BE2C (cell line): ENCODE data around the gene PDSS2.
"Not testable (repeated sequence)": the region's sequence is repeated elsewhere in the genome, so short reads cannot be mapped to it uniquely, and the experiment has no call there.

Experiments
- DNase-seq: peaks from one replicate; pipeline ENCODE4 v3.0.0-alpha.2; 2020
- H3K27me3 ChIP-seq: fragments of 250-450 bp; sonication (Bioruptor Pico); 2 replicates; pipeline ENCODE4 v1.5.1; 2020; ENCODE audit warnings: mild to moderate bottlenecking
- H3K36me3 ChIP-seq: fragments of 250-450 bp; sonication (Bioruptor Pico); 2 replicates; pipeline ENCODE4 v1.5.1; 2020; ENCODE audit warnings: mild to moderate bottlenecking
- H3K4me1 ChIP-seq: fragments of 250-450 bp; sonication (Bioruptor Pico); 2 replicates; pipeline ENCODE4 v1.5.1; 2020
- H3K4me3 ChIP-seq: 2 replicates; pipeline ENCODE4 v1.5.1; 2011; ENCODE audit warnings: low read depth, low read length
- H3K9me3 ChIP-seq: fragments of 250-450 bp; sonication (Bioruptor Pico); 2 replicates; pipeline ENCODE4 v1.5.1; 2020
- TF ChIP-seq, protein P1 (sequence below): IDR thresholded peaks from 2 replicates; pipeline ENCODE4 v1.5.1; 2012; ENCODE audit warnings: mild to moderate bottlenecking, low read depth, low read length

The PDSS2 gene

DNA sequence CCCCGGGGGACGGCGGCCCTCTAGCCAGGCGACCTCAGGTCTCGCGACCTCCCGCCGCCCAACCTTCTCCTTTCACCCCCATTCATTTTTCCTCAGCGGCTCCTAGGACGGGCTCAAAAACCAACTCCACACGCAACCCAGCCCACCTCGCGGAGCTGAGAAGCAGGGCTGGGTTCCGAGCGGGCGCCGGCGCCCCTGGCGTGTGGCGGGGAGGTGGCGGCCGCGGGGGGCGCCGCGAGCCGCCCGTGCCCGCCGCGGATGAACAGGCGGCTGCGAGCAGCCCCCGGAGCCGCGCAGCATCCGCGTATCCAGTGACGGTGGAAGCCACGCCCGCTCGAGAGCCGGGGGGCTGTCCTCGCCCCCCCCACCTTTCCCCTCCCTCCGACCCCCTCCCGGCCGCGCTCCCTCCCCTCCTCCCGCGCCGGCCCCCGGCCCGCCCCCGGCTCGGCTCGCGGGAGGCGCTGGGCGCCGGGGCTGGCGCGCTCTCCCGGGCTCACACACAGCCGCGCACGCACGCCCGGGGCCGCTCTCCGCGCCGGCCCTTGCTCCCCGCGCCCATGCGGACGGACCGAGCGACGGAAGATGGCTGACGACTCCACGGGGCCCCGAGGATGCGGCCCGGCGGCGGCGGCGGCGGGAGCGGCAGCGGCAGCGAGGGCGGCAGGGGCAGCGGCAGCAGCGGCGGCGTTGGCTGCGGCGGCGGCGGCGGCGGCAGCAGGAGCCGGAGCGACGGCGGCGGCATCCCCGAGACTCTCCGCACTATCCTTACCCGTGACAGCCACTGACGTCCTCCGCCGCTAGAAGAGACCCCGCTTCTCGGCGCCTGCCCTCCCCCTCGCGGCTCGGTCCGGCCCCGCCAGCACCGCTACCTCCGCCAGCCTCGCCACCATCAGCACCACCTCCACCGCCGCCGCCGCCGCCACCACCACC is 30.5 kb upstream of the PDSS2 start, which contains the start of gene SOBP:
Gene SOBP (plus strand): TSS at position 482 of the 930 bp plus-strand sequence. CDS start 500 bp downstream, outside the sequence.
- Histone ChIP-seq H3K4me1 (peaks cover 12% of the 10 kb centered on the region), H3K9me3 (no peaks in the 10 kb centered on the region), H3K36me3 (no peaks in the 10 kb centered on the region), H3K27me3 (no peaks in the 10 kb centered on the region), H3K4me3 (peak within 1 kb of the TSS; percentile 93)
- peak; percentile 90 for DNase-seq
- TF ChIP-seq, protein P1, sequence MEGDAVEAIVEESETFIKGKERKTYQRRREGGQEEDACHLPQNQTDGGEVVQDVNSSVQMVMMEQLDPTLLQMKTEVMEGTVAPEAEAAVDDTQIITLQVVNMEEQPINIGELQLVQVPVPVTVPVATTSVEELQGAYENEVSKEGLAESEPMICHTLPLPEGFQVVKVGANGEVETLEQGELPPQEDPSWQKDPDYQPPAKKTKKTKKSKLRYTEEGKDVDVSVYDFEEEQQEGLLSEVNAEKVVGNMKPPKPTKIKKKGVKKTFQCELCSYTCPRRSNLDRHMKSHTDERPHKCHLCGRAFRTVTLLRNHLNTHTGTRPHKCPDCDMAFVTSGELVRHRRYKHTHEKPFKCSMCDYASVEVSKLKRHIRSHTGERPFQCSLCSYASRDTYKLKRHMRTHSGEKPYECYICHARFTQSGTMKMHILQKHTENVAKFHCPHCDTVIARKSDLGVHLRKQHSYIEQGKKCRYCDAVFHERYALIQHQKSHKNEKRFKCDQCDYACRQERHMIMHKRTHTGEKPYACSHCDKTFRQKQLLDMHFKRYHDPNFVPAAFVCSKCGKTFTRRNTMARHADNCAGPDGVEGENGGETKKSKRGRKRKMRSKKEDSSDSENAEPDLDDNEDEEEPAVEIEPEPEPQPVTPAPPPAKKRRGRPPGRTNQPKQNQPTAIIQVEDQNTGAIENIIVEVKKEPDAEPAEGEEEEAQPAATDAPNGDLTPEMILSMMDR = no peak

DNA sequence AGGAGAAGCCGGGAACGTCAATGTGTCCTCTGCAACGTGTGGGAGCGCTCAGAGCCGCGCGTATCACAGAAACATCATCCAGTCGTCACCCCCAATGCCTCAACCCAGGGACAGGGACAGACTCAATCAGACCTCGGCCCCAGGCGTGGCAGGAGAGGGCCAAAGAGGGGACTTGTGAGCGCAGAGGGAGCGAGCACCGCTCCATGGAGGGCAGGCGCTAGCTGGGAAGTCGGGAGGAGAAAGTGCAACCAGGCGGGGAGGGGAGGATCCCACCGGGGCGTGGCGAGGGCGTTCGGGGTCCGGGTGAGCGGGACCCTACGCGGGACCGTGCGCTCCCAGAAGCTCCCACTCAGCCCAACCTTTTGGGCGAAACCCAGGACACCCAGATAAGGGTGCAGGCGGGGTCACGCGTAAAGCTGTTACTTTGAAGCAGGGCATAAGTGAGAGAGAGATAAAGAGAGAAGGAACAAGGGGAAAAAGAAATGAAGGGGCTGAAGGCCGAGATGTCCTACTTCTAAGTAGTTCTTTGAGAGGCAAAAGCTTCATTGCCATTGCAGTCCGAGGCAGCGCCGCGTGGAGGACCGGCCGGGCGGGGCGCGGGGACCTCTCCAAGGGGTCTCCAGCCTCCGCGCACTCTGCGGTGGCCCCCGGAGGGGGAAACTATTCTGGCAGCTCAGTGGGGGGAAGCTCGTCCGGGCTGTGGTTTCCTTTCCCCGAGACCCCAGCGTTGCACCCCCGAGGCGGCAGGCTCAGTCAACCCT is 29.7 kb upstream of the PDSS2 start:
- Histone ChIP-seq H3K4me3 (peak overlapping the region; percentile 85), H3K36me3 (no peaks in the 10 kb centered on the region), H3K9me3 (no peaks in the 10 kb centered on the region), H3K4me1 (peaks cover 8% of the 10 kb centered on the region), H3K27me3 (no peaks in the 10 kb centered on the region)
- DNase-seq = peak; percentile 74
- TF ChIP-seq, protein P1 = no peak

DNA sequence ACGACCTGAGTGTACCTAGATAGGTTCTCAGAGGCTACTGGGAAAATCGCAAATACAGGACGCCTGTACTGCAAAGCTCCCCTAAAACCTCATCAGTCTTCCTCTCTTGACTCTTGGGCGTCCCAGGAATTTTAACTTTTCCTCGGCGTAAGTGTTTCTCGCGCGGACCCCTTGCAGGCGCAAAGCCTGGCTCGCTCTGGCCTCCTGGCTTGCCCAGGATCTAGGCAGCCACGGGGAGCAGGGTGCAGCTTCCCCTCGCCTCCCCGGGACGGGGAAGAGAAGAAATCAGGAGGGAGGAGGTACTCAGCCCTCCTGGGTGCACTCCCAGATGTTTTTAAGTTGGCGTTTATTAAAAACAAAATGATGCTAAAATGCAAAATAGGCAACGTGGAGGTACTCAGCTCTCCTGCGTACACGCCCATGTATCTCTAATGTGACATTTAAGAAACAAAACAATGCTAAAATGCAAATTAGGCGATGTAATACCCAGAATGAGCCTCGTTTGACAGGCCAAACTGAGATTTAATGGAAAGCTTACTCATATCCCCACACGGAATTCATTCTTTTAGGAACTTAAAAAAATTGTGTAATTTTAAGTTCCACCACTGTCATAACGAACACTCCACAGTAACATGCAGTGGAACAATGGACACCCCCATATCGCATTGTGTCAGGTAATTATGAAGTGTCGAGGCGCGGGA is 29.0 kb upstream of the PDSS2 start:
- peak overlapping the region; percentile 85 for H3K4me3 ChIP-seq
- H3K9me3 ChIP-seq = no peaks in the 10 kb centered on the region
- no peaks in the 10 kb centered on the region for H3K36me3 ChIP-seq
- peaks cover 8% of the 10 kb centered on the region for H3K4me1 ChIP-seq
- TF ChIP-seq, protein P1 = no peak
- no peak for DNase-seq
- no peaks in the 10 kb centered on the region for H3K27me3 ChIP-seq

DNA sequence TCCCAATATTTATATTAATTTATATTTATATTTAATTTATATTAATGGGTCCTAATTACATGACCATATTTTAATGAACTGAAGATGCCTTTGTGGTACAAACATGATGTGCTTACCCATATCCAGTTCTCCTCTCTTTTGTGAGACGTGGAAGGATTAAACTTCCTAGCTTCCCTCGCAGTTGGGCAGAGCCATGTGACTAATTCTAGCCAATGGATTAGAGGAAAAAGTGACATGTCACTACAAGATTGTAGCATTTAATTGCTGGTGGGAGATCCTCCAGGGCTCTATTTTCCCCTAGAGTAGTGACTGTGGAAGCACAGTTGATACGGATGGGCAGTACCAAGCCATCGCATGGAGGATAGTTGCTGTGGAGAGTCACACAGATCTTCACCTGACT is 25.8 kb upstream of the PDSS2 start:
- no peaks in the 10 kb centered on the region for H3K27me3 ChIP-seq
- no peak for DNase-seq
- peaks cover 8% of the 10 kb centered on the region for H3K4me1 ChIP-seq
- no peaks in the 10 kb centered on the region for H3K9me3 ChIP-seq
- no peaks in the 10 kb centered on the region for H3K36me3 ChIP-seq
- TF ChIP-seq, protein P1 = no peak
- H3K4me3 ChIP-seq = no peak overlapping the region

DNA sequence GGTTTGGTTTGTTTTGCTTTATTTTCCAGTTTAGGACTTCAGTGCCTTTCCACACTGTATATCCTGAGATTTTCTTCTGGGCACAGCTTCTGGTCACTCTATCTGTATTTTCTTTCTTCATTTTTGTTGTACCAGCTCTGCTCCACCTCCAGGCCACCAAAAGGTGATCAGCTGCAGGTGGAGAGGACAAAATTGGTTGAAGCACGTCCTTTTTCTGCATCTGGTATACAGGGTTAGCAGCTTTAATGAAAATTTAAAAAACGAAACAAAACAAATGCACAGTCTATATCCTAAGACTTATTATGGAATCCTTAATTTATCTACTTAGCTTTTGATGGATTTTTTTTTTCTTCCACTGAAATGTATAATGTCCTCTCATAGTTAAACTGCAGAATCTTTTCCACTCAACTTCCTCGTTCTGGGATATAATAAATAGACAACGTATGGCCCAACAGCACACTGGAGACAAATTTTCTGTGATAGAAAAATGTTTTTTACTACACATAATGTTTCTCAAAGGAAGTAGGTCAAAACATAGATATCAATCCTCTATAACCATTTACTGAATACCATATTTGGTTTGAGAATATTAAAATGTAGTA is 19.8 kb upstream of the PDSS2 start:
- Histone ChIP-seq H3K4me1 (no peaks in the 10 kb centered on the region), H3K36me3 (no peaks in the 10 kb centered on the region), H3K4me3 (no peak overlapping the region), H3K9me3 (no peaks in the 10 kb centered on the region), H3K27me3 (no peaks in the 10 kb centered on the region)
- DNase-seq = no peak
- TF ChIP-seq, protein P1 = no peak

DNA sequence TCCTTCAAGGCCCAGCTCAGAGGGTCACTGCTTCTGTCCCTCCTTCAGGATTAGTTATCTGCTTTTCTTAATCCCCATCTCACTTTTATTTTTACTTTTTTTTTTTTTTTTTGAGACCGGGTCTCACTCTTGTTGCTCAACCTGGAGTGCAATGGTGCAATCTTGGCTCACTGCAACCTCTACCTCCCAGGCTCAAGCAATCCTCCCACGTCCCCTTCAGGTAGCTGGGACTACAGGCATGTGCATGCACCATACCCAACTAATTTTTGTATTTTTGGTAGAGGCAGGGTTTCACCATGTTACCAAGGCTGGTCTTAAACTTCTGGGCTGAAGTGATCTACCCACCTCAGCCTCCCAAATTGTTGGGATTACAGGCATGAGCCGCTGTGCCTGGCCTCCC is 16.5 kb upstream of the PDSS2 start:
- H3K36me3 ChIP-seq, H3K27me3 ChIP-seq, H3K4me3 ChIP-seq, DNase-seq, H3K4me1 ChIP-seq, H3K9me3 ChIP-seq: not testable (repeated sequence)

DNA sequence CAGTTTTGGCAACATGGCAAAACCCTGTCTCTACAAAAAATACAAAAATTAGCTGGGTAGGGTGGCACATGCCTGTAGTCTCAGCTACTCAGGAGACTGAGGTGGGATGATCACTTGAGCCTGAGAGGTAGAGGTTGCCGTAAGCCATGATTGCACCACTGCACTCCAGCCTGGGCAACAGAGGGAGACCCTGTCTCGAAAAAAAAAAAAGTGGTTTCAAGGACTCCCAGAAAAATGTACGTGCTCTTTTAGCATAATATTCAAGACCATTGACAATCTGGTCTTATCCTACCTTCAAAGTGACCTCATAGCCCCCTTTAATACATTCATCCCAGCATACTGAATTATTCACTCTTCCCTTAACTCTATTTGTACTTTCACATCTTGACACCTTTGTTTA is 16.0 kb upstream of the PDSS2 start:
- H3K4me1 ChIP-seq, H3K27me3 ChIP-seq, H3K4me3 ChIP-seq, H3K36me3 ChIP-seq, H3K9me3 ChIP-seq, DNase-seq: not testable (repeated sequence)
